Body of pancreas (tissue), 4 donors: ENCODE measurements around the gene ADGRL3.

Experiments
- CTCF ChIP-seq, 7 experiments: fragments of 450-650 bp in 4 of 7; fragments of 200-600 bp in 3 of 7; sonication (generic) in 3 of 7; IDR thresholded peaks; one replicate each; pipeline ENCODE4 v1.5.1; 2016 to 2019; ENCODE audit warnings: antibody characterized with exemption in 7 of 7
- POLR2A ChIP-seq, 3 donors: fragments of 450-650 bp; IDR thresholded peaks; one replicate each; pipeline ENCODE4 v1.6.1; 2016; ENCODE audit warnings: antibody characterized with exemption in 3 of 3, mild to moderate bottlenecking in 2 of 3

GRCh38 chr4:61427818-61428495 is 227.8 kb downstream of the ADGRL3 start:
- TF ChIP-seq CTCF (IDR thresholded peaks at IDR 0.05) (no peak), POLR2A (IDR thresholded peaks at IDR 0.05) (no peak)
